GM12878 (cell line): ENCODE results near the gene KIF3A. TPM values are rescaled to one million over a fixed set of nuclear protein-coding genes. Genes with fewer than 3 reads are reported as not detected.

Source experiments
- ATAC-seq: fragments of 200-7000 bp; cut with Tn5 transposase; 3 replicates; pipeline ENCODE4 v1.9.1; 2020; ENCODE audit warnings: mild to moderate bottlenecking, moderate library complexity
- BruUV-seq: library from RNA; stranded (reverse); fragments of 400-500 nt; replicated peaks from 2 replicates; lab custom pipeline; 2021; lab: Mats Ljungman, UMichigan
- CTCF ChIA-PET: fragments of 300-600 bp; sonication (Branson Sonifier 250); formaldehyde crosslinking; extraction: SDS; loops from one replicate; lab custom pipeline; 2021; ENCODE audit warnings: inconsistent platforms; lab: Yijun Ruan, JAX
- POLR2A ChIA-PET: fragments of 350-600 bp; formaldehyde crosslinking; extraction: SDS; loops from one replicate; lab custom pipeline; 2021; ENCODE audit warnings: inconsistent platforms; lab: Charles Lee
- RAD21 ChIA-PET: fragments of 300-600 bp; sonication (Branson Sonifier 250); formaldehyde crosslinking; loops from one replicate; lab custom pipeline; 2023; ENCODE audit warnings: antibody characterized with exemption; ENCODE audit not compliant: unreplicated experiment; lab: Charles Lee
- SMC1A ChIA-PET: fragments of 300-600 bp; sonication (Branson Sonifier 250); formaldehyde crosslinking; loops from one replicate; lab custom pipeline; 2023; ENCODE audit not compliant: unreplicated experiment, uncharacterized antibody; lab: Charles Lee
- DNase-seq: peaks from one replicate; pipeline ENCODE4 v3.0.0-alpha.2; 2011; ENCODE audit warnings: low read depth, low spot score
- FAIRE-seq: peaks from 3 replicates; lab custom pipeline; 2011; peaks lifted over from hg19 to GRCh38; lab: Jason Lieb, UNC
- H2AFZ ChIP-seq: 2 replicates; pipeline ENCODE4 v1.6.0; 2011; ENCODE audit warnings: low read depth, low read length, control low read depth; ENCODE audit not compliant: control insufficient read depth
- H3K27ac ChIP-seq: 2 replicates; pipeline ENCODE4 v1.5.1; 2011; ENCODE audit warnings: control low read depth; ENCODE audit not compliant: control insufficient read depth, insufficient read depth
- H3K27me3 ChIP-seq, 2 experiments: replicated peaks in 1 of 2; 2 replicates each; pipeline versions ENCODE4 v1.6.0 to v1.6.1; 2011; ENCODE audit warnings: low read length in 1 of 2; ENCODE audit not compliant: control insufficient read depth in 2 of 2, insufficient read depth in 2 of 2
- H3K36me3 ChIP-seq, 2 experiments: 2 replicates each; pipeline ENCODE4 v1.5.1; 2011; ENCODE audit warnings: low read length in 1 of 2; ENCODE audit not compliant: control insufficient read depth in 2 of 2, insufficient read depth in 2 of 2
- H3K4me1 ChIP-seq: 2 replicates; pipeline ENCODE4 v1.6.1; 2011; ENCODE audit warnings: mild to moderate bottlenecking, low read length, moderate library complexity, mixed read lengths; ENCODE audit not compliant: control insufficient read depth, insufficient read depth
- H3K4me2 ChIP-seq: 2 replicates; pipeline ENCODE4 v1.6.0; 2011; ENCODE audit warnings: control low read depth; ENCODE audit not compliant: control insufficient read depth, insufficient read depth
- H3K4me3 ChIP-seq: fragments of 200-600 bp; sonication (generic); 2 replicates; pipeline ENCODE4 v1.5.1; 2016
- H3K79me2 ChIP-seq: 2 replicates; pipeline ENCODE4 v1.6.0; 2011; ENCODE audit warnings: low read length; ENCODE audit not compliant: control insufficient read depth, insufficient read depth
- H3K9ac ChIP-seq: 2 replicates; pipeline ENCODE4 v1.8.0; 2011; ENCODE audit warnings: low read length, control low read depth, mixed read lengths; ENCODE audit not compliant: control insufficient read depth, insufficient read depth
- H3K9me3 ChIP-seq: replicated peaks from 3 replicates; pipeline ENCODE4 v1.5.1; 2011; ENCODE audit warnings: mild to moderate bottlenecking, low read length; ENCODE audit not compliant: control insufficient read depth, insufficient read depth
- H4K20me1 ChIP-seq: 2 replicates; pipeline ENCODE4 v1.6.0; 2011; ENCODE audit not compliant: control insufficient read depth, insufficient read depth
- ATF2 ChIP-seq: IDR thresholded peaks from 2 replicates; pipeline ENCODE4 v1.6.1; 2012; ENCODE audit warnings: low read length, inconsistent platforms
- ATF7 ChIP-seq: fragments of 450-650 bp; IDR thresholded peaks from 2 replicates; pipeline ENCODE4 v1.6.1; 2016; ENCODE audit warnings: low read depth, mild to moderate bottlenecking
- BMI1 ChIP-seq: fragments of 450-650 bp; IDR thresholded peaks from 2 replicates; pipeline ENCODE4 v1.6.1; 2016; ENCODE audit warnings: mild to moderate bottlenecking, moderate library complexity, borderline replicate concordance
- HDGF ChIP-seq: fragments of 450-650 bp; IDR thresholded peaks from 2 replicates; pipeline ENCODE4 v1.6.1; 2016; ENCODE audit warnings: antibody characterized with exemption
- IKZF2 ChIP-seq, 2 experiments: fragments of 450-650 bp; IDR thresholded peaks; 2 replicates each; pipeline ENCODE4 v1.6.1; 2017; ENCODE audit warnings: mild to moderate bottlenecking in 2 of 2, moderate library complexity in 2 of 2
- MLLT1 ChIP-seq: fragments of 450-650 bp; IDR thresholded peaks from 2 replicates; pipeline ENCODE4 v1.6.1; 2016; ENCODE audit warnings: mild to moderate bottlenecking
- MTA2 ChIP-seq: fragments of 450-650 bp; IDR thresholded peaks from 2 replicates; pipeline ENCODE4 v1.6.1; 2016; ENCODE audit warnings: low read depth, mild to moderate bottlenecking, moderate library complexity
- SPI1 ChIP-seq: IDR thresholded peaks from 2 replicates; pipeline ENCODE4 v1.6.1; 2011; ENCODE audit warnings: low read depth, mild to moderate bottlenecking, low read length, moderate library complexity, borderline replicate concordance; ENCODE audit not compliant: insufficient read depth
- TCF12 ChIP-seq: IDR thresholded peaks from 2 replicates; pipeline ENCODE4 v1.6.1; 2011; ENCODE audit warnings: low read depth, mild to moderate bottlenecking, low read length
- TCF7 ChIP-seq: IDR thresholded peaks from 2 replicates; pipeline ENCODE4 v1.6.1; 2014; ENCODE audit warnings: antibody characterized with exemption, borderline replicate concordance
- WGBS: methylation state at CpG from one replicate; pipeline ENCODE4 v1.1.6; 2016; ENCODE audit warnings: low lambda C conversion rate; ENCODE audit not compliant: insufficient replicate concordance, insufficient coverage; ENCODE audit errors: missing lambda C conversion rate; 5-methylcytosine and 5-hydroxymethylcytosine counted together
- in situ Hi-C: fragments of 300-500 bp; cut with MboI; formaldehyde crosslinking; loops from 9 replicates; pipeline ENCODE4 v1.14.3; 2018; ENCODE audit warnings: mixed read lengths
- intact Hi-C: fragments of 100-400 bp; cut with micrococcal nuclease; formaldehyde crosslinking; loops from one replicate; pipeline ENCODE4 v1.14.2; 2022; ENCODE audit not compliant: unreplicated experiment
- polyA plus RNA-seq, 11 experiments: library from polyadenylated mRNA; depleted of rRNA in 4 of 11; unstranded in 6 of 11; stranded (reverse) in 5 of 11; fragments of >200 nt; fragmentation: Nextera tagmentation in 4 of 11; fragmentation: Illumina TruSeq in 1 of 11; extraction: Ambion mirVana in 4 of 11; extraction: Trizol in 1 of 11; gene quantifications; 1 replicate in 1 of 11; 2 replicates in 10 of 11; pipeline versions ENCODE4 v1.2.1 to v1.2.3, GENCODE V29; 2011 to 2016; ENCODE audit warnings: inconsistent platforms in 2 of 11, missing spikeins in 2 of 11, low read depth in 1 of 11
- total RNA-seq, 4 experiments: library from RNA; depleted of rRNA in 3 of 4; stranded (reverse); fragments of >200 nt in 3 of 4; fragmentation: Illumina TruSeq in 1 of 4; extraction: Trizol in 1 of 4; gene quantifications; 2 replicates each; pipeline versions ENCODE4 v1.2.1 to v1.2.3, GENCODE V29; 2013 to 2021
- TF ChIP-seq, protein P1 (sequence below): fragments of 450-650 bp; IDR thresholded peaks from 2 replicates; pipeline ENCODE4 v1.6.1; 2018; ENCODE audit warnings: borderline replicate concordance, mild to moderate bottlenecking; ENCODE audit not compliant: partially characterized antibody
- TF ChIP-seq, protein P2 (sequence below), 3 experiments: IDR thresholded peaks in 2 of 3; conservative IDR thresholded peaks in 1 of 3; 2 replicates each; pipeline ENCODE4 v1.5.1; 2011; ENCODE audit warnings: low read depth in 3 of 3, low read length in 3 of 3, mild to moderate bottlenecking in 3 of 3, control low read depth in 2 of 3, moderate library complexity in 2 of 3, inconsistent platforms in 1 of 3, mixed read lengths in 1 of 3; ENCODE audit not compliant: control insufficient read depth in 2 of 3, insufficient read depth in 1 of 3; ENCODE audit errors: extremely low read depth in 1 of 3

Gene KIF3A
- total and polyA plus RNA-seq, 10 of the 15 experiments (the other 5 are each of a cell fraction or from before 2014, with no cell fraction given), result 2.7 to 36.5 (median 10.0) TPM

DNA sequence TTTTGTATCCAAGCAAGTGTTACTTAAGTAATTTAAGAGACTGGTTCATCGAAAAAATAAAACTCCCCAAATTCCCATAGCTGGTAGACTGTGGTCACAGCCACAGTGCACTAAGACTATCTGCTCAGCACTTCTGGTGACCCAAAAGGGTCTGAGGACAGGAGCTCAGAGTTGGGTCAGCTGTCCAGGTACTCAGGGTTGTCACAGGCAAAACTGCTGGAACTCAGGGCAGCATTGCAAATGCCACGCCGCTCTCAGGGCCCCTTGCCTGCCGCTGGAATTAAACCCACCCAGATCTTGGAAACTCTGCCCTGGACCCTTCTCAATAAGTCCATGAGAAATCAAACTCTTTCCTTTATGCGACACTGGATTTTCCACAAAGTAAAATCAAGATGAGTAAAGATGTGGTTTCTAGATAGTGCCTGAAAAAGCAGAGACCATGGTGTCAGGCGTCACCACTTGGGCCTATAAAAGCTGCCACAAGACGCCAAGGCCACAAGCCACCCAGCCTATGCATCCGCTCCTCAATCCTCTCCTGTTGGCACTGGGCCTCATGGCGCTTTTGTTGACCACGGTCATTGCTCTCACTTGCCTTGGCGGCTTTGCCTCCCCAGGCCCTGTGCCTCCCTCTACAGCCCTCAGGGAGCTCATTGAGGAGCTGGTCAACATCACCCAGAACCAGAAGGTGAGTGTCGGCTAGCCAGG, 79.5 kb downstream of the KIF3A start, which contains the start of gene IL13 (continued):
- TF ChIP-seq, protein P1, sequence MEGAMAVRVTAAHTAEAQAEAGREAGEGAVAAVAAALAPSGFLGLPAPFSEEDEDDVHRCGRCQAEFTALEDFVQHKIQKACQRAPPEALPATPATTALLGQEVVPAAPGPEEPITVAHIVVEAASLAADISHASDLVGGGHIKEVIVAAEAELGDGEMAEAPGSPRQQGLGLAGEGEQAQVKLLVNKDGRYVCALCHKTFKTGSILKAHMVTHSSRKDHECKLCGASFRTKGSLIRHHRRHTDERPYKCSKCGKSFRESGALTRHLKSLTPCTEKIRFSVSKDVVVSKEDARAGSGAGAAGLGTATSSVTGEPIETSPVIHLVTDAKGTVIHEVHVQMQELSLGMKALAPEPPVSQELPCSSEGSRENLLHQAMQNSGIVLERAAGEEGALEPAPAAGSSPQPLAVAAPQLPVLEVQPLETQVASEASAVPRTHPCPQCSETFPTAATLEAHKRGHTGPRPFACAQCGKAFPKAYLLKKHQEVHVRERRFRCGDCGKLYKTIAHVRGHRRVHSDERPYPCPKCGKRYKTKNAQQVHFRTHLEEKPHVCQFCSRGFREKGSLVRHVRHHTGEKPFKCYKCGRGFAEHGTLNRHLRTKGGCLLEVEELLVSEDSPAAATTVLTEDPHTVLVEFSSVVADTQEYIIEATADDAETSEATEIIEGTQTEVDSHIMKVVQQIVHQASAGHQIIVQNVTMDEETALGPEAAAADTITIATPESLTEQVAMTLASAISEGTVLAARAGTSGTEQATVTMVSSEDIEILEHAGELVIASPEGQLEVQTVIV, result no peak
- TF ChIP-seq ATF2 (no peak), ATF7 (no peak), HDGF (no peak)

DNA sequence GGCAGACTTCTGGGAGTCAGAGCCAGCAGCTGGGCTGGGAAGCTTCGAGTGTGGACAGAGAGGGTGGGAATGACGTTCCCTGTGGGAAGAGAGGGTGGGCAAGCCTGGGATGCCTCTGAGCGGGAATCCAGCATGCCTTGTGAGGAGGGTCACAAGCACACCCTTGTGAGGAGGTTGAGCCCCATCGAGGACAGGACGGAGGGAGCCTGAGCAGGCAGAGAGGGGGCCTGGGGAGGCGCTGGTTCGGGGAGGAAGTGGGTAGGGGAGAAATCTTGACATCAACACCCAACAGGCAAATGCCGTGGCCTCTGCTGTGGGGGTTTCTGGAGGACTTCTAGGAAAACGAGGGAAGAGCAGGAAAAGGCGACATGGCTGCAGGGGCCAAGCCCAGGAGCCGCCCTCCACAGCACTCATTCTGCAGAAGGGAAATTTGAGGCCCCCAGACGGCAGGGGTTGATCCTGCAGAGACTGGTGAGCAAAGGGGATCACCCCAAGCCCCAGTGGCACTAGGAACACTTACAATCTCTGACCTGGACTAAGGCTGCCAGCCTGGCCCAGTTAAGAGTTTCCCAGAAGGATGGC, 80.5 kb downstream of the KIF3A start:
- Histone ChIP-seq H3K36me3 (no peaks in the 10 kb centered on the region), H3K79me2 (no peaks in the 10 kb centered on the region), H3K27ac (no peak overlapping the region), H3K4me3 (0 out of 2 replicates have a peak overlapping the region, but pooled peaks have one; percentile 47), H3K4me1 (peaks cover 45% of the 10 kb centered on the region), H3K9ac (no peak overlapping the region), H4K20me1 (no peaks in the 10 kb centered on the region), H3K9me3 (no peaks in the 10 kb centered on the region), H3K4me2 (peak overlapping the region; percentile 75), H3K27me3 (no peaks in the 10 kb centered on the region), H2AFZ (peak overlapping the region; percentile 16; the same call in 1 of the 2 replicates)
- 58% methylated on average over 12 of the region's 12 CpGs for WGBS
- RAD21 ChIA-PET, result interaction anchor here (1.1 to 9.2 kb wide), 5 partner anchors 16 to 450 kb away, joined by 3 to 113 read pairs (median 4); no protein-coding TSS in a partner anchor
- ATAC-seq (peak; percentile 5; the same call in 1 of the 3 replicates), DNase-seq (no peak), FAIRE-seq (no peak)
- POLR2A ChIA-PET, result interaction anchor here (0.6 to 6.1 kb wide), 3 partner anchors 16 to 100 kb away, joined by 3 to 53 read pairs (median 3); no protein-coding TSS in a partner anchor
- intact Hi-C loops, result no loop called here
- BruUV-seq, result no TSS peak
- in situ Hi-C loops, result no loop called here
- SMC1A ChIA-PET, result interaction anchor here (0.8 to 12.1 kb wide), 8 partner anchors 12 to 164 kb away, joined by 3 to 156 read pairs (median 6); partner anchors contain the start of gene IL4
- CTCF ChIA-PET, result interaction anchor here (0.6 to 1.5 kb wide), 6 partner anchors 15 to 165 kb away, joined by 3 to 10 read pairs (median 3); no protein-coding TSS in a partner anchor
- TF ChIP-seq IKZF2 (IDR thresholded peaks at IDR 0.05) (peak in 1 of 2 experiments; percentile 42; a peak in 1 of 4 replicates), HDGF (peak; percentile 60; the same call in 1 of the 2 replicates), TCF12 (no peak), SPI1 (peak; percentile 38; the same call in 1 of the 2 replicates), TCF7 (no peak), MLLT1 (0 out of 2 replicates have a peak, but pooled peaks have one; percentile 36), BMI1 (no peak), MTA2 (peak; percentile 5; the same call in 1 of the 2 replicates)
- TF ChIP-seq, protein P2, sequence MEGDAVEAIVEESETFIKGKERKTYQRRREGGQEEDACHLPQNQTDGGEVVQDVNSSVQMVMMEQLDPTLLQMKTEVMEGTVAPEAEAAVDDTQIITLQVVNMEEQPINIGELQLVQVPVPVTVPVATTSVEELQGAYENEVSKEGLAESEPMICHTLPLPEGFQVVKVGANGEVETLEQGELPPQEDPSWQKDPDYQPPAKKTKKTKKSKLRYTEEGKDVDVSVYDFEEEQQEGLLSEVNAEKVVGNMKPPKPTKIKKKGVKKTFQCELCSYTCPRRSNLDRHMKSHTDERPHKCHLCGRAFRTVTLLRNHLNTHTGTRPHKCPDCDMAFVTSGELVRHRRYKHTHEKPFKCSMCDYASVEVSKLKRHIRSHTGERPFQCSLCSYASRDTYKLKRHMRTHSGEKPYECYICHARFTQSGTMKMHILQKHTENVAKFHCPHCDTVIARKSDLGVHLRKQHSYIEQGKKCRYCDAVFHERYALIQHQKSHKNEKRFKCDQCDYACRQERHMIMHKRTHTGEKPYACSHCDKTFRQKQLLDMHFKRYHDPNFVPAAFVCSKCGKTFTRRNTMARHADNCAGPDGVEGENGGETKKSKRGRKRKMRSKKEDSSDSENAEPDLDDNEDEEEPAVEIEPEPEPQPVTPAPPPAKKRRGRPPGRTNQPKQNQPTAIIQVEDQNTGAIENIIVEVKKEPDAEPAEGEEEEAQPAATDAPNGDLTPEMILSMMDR (IDR thresholded peaks at IDR 0.05 in 2 of 3, conservative IDR thresholded peaks at IDR 0.05 in 1 of 3; ENCODE audit: control insufficient read depth in 2 of 3, extremely low read depth in 1 of 3, insufficient read depth in 1 of 3, low read depth in 3 of 3, low read length in 3 of 3), result no peak
